Neutrophil (primary cell): ENCODE measurements around the gene ZKSCAN3.
"Not testable (repeated sequence)": the region's sequence is repeated elsewhere in the genome, so short reads cannot be mapped to it uniquely, and the experiment has no call there.

ENCODE experiments used
- H3K27ac ChIP-seq: fragments of 200-600 bp; sonication (generic); 2 replicates; pipeline ENCODE4 v1.5.1; 2016; ENCODE audit warnings: mild to moderate bottlenecking, moderate library complexity
- H3K27me3 ChIP-seq: fragments of 200-600 bp; sonication (generic); 2 replicates; pipeline ENCODE4 v1.6.0; 2016; ENCODE audit warnings: mild to moderate bottlenecking
- H3K36me3 ChIP-seq: fragments of 200-600 bp; sonication (generic); 2 replicates; pipeline ENCODE4 v1.5.1; 2017
- H3K4me1 ChIP-seq, 2 experiments: fragments of 200-600 bp in 1 of 2; sonication (generic) in 1 of 2; 1 replicate in 1 of 2; 2 replicates in 1 of 2; pipeline versions ENCODE4 v1.5.1 to v1.6.1; 2013 to 2016; ENCODE audit warnings: low read depth in 1 of 2, low read length in 1 of 2, mild to moderate bottlenecking in 1 of 2, moderate library complexity in 1 of 2; ENCODE audit not compliant: control insufficient read depth in 1 of 2, insufficient read depth in 1 of 2
- H3K4me3 ChIP-seq, 2 experiments: fragments of 200-600 bp in 1 of 2; sonication (generic) in 1 of 2; 1 replicate in 1 of 2; 2 replicates in 1 of 2; pipeline ENCODE4 v1.5.1; 2013 to 2016; ENCODE audit warnings: low read depth in 1 of 2, low read length in 1 of 2, mild to moderate bottlenecking in 1 of 2, moderate library complexity in 1 of 2
- H3K9me3 ChIP-seq: fragments of 200-600 bp; sonication (generic); 2 replicates; pipeline ENCODE4 v1.5.1; 2016
- TF ChIP-seq, protein P1 (sequence below): fragments of 200-600 bp; sonication (generic); IDR thresholded peaks from 2 replicates; pipeline ENCODE4 v1.5.1; 2016; ENCODE audit warnings: antibody characterized with exemption

Gene ZKSCAN3

DNA sequence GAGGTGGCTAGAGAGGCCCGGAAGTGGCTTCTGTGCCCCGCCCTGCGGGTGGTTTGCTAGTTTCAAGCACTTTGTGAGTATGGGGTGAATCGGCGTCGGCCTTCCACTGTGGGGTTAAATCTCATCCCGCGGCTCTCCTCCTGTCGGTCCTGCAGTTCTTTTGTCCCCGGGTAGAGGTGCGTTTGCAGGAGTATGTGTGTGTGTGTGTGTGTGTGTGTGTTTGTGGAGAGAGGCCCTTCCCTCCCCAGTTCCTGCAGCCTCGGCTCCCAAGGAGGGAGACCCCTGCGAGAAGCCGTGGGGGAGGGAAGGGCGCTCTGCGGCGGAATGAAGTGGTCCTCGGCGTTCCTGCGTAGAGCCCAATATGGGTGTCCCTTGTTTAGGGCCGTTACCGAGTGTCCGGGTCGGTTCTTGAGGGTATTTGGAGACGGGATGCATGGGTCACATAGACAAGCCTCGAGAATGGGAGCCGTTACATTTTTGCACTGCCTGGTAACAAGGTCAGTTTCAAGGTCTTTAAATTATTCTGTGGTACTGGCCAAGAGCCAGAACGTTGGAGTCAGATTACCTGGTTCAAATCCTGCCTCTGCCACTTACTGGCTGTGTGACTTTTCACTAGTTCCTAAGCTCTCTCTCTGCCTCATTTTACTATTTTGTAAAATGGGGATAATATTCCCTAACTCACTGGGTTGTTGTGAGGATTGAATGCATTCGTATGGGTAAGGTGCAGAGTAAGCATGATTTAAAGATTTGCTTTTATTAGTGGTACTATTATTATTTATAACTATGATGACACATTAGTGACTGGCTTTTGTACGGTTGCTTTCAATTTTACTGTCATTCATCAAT lies at the start of gene ZKSCAN3:
Gene ZKSCAN3, plus strand, starts transcription at position 56 of the 846 bp plus-strand sequence. CDS start 9,640 bp downstream, outside the sequence.
- H3K9me3 ChIP-seq: no peaks in the 10 kb centered on the region
- H3K27ac ChIP-seq: peak within 1 kb of the TSS; percentile 47
- H3K27me3 ChIP-seq: peaks cover 28% of the 10 kb centered on the region
- TF ChIP-seq, protein P1, sequence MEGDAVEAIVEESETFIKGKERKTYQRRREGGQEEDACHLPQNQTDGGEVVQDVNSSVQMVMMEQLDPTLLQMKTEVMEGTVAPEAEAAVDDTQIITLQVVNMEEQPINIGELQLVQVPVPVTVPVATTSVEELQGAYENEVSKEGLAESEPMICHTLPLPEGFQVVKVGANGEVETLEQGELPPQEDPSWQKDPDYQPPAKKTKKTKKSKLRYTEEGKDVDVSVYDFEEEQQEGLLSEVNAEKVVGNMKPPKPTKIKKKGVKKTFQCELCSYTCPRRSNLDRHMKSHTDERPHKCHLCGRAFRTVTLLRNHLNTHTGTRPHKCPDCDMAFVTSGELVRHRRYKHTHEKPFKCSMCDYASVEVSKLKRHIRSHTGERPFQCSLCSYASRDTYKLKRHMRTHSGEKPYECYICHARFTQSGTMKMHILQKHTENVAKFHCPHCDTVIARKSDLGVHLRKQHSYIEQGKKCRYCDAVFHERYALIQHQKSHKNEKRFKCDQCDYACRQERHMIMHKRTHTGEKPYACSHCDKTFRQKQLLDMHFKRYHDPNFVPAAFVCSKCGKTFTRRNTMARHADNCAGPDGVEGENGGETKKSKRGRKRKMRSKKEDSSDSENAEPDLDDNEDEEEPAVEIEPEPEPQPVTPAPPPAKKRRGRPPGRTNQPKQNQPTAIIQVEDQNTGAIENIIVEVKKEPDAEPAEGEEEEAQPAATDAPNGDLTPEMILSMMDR: no peak
- peak within 1 kb of the TSS; percentile 62 to 75 for H3K4me3 ChIP-seq
- no peaks in the 10 kb centered on the region for H3K36me3 ChIP-seq
- H3K4me1 ChIP-seq: peaks cover 14 to 15% of the 10 kb centered on the region in 2 experiments

DNA sequence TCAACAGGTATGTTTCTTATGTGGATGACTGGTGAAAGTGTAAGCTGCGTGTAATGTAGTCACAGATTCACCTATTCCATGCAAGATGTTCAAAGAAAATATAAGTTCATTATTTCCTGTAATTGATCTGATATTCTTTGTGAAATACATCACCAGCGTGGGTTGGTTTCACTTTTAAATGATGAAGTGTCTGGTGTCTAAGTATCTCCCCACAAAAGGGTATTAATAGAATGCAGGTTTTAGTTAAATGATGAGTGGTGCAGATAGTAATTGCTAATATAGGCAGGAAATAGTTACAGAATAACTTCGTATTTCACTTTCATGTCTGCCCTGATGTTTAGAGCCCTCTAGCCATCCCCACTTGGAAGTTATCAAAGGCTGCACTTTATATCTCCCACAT lies 46.2 kb upstream of the ZKSCAN3 start:
- Histone ChIP-seq H3K4me1 (no peaks in the 10 kb centered on the region), H3K36me3 (no peaks in the 10 kb centered on the region), H3K4me3 (no peak overlapping the region), H3K9me3 (no peaks in the 10 kb centered on the region), H3K27me3 (no peaks in the 10 kb centered on the region), H3K27ac (no peak overlapping the region)
- TF ChIP-seq, protein P1: no peak

DNA sequence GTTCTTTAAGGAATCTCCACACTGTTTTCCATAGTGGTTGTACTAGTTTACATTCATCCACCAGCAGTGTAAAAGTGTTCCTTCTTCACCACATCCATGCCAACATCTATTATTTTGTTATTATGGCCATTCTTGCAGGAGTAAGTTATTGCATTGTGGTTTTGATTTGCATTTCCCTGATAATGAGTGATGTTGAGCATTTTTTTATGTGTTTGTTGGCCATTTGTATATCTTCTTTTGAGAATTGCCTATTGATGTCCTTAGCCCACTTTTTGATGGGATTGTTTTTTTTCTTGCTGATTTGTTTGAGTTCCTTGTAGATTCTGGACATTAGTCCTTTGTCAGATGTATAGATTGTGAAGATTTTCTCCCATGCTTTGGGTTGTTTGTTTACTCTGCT lies 43.4 kb upstream of the ZKSCAN3 start:
- H3K27me3 ChIP-seq, H3K27ac ChIP-seq, H3K9me3 ChIP-seq, H3K36me3 ChIP-seq, H3K4me3 ChIP-seq, H3K4me1 ChIP-seq: not testable (repeated sequence)

DNA sequence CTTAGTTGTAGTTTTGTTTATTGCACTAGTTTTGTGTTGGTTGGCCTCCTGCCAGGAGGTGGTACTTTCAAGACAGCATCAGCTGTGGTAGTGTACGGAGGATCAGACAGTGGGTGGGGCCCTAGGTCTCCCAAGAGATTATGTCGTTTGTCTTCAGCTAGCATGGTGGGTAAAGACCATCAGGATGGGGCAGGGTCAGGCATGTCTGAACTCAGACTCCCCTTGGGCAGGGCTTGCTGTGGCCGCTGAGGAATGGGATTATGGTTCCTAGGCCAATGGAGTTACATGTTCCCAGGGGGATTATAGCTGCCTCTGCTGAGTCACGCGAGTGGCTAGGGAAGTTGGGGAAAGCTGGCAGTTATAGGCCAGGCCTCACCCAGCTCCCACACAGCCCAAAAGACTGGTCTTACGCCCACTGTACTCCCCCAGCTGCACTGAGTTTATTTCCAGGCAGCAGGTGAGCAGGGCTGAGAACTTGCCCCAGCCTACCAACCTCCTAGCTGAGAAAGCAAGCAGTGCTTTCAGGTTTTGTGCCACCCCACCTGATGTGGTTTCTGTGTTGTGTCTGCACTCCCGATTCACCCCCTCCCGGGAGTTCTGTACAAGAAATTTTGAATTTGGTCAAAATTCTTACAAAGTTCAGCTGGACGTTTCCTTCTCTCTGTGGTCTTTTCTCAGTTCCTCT lies 38.5 kb upstream of the ZKSCAN3 start:
- H3K27ac ChIP-seq: no peak overlapping the region
- H3K36me3 ChIP-seq: no peaks in the 10 kb centered on the region
- TF ChIP-seq, protein P1: no peak

DNA sequence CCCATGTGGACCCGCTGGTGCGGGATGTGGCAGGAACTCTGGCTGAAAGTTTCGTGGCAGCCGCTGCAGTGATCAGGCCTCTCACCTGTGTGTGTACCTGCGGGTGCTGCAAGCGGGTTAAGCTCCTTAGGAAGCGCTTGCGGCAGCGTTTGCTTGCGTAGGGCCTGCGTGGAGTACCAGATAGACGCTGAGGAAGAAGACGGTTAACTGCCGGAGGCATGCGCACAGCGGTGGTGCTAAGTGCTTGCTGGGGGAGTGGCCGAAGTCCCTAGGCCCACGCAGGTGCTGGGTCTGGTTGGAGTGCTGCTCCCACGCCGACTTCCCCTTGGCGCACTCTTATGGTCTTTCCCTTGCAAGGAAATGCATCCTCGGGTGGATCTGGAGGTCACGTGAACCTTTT lies 36.8 kb upstream of the ZKSCAN3 start:
- no peaks in the 10 kb centered on the region for H3K27me3 ChIP-seq
- H3K27ac ChIP-seq: no peak overlapping the region
- no peaks in the 10 kb centered on the region for H3K4me1 ChIP-seq
- TF ChIP-seq, protein P1: no peak
- no peaks in the 10 kb centered on the region for H3K36me3 ChIP-seq
- H3K9me3 ChIP-seq: no peaks in the 10 kb centered on the region
- no peak overlapping the region for H3K4me3 ChIP-seq

More for the DNA sequence above, 38.5 kb upstream of the ZKSCAN3 start:
- Histone ChIP-seq H3K4me1 (no peaks in the 10 kb centered on the region), H3K9me3 (no peaks in the 10 kb centered on the region), H3K27me3 (no peaks in the 10 kb centered on the region), H3K4me3 (no peak overlapping the region)

DNA sequence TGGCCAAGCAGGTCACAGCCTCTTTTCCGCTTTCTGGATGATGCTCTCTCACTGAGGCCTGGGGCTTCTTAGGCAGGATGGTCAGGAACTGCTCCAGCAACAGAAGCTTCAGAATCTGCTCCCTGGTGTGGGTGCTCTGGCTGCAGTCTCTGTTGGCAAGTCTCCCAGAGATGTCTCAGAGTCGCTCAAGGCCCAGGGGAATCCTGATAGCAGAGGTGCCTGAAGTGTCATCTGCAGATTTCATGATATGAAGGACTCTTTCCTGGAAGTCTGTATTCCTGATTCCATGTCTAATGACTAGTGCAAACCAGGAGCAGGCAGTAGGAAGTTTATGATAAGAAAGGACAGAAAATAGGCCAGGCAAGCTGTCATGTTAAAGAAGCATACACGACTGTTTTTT lies 34.1 kb upstream of the ZKSCAN3 start:
- no peaks in the 10 kb centered on the region for H3K9me3 ChIP-seq
- no peaks in the 10 kb centered on the region for H3K36me3 ChIP-seq
- H3K4me3 ChIP-seq: no peak overlapping the region
- TF ChIP-seq, protein P1: no peak
- H3K4me1 ChIP-seq: no peaks in the 10 kb centered on the region
- no peak overlapping the region for H3K27ac ChIP-seq
- H3K27me3 ChIP-seq: no peaks in the 10 kb centered on the region

DNA sequence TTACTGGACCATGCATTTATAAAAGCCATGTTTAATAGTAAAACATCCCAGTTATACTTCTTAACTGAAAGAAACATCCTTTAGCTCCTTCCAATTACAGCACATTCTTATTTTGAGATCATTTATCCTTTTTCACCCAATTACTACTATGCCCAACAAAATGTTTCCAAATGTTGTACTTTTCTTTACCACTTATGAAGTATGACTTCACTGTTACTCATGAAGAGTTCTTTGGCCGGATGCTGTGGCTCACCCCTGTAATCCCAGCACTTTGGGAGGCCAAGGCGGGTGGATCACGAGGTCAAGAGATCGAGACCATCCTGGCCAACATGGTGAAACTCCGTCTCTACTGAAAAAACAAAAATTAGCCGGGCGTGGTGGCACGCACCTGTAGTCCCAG lies 31.9 kb upstream of the ZKSCAN3 start:
- not testable (repeated sequence) for H3K27ac ChIP-seq, H3K4me1 ChIP-seq, H3K36me3 ChIP-seq

More for the DNA sequence above, 31.9 kb upstream of the ZKSCAN3 start:
- not testable (repeated sequence) for H3K27me3 ChIP-seq, H3K9me3 ChIP-seq, H3K4me3 ChIP-seq
